ENCODE data around the gene GRM7. TPM values are rescaled to one million over a fixed set of nuclear protein-coding genes. Genes with fewer than 3 reads are reported as not detected.
A peak's percentile ranks its signal among the peaks of the same experiment; 100 is the strongest.

The GRM7 gene
- total RNA-seq, 4 donors from 2014 or later = 0.09 TPM; not detected in 3

DNA sequence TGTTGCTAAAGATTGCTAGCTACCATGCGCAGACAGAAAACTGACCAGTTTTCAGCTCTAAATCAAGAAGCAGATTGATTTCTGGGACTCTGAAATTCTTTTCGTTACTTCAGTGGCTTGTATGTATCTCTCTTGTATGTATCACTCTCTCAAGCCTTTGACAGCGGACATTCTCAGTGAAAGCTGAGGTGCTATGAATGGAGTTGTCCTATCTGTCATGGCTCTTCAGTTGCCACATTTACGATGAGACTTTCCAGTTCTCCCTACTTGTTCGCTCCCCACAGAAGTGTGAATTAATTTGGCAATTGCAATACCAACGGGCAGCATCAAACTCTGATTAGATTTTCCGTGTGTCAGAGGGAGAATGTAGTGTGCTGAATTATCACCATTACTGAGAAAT, 432.4 kb downstream of the GRM7 start:
- no peak overlapping the region for H3K27ac ChIP-seq
- no peaks in the 10 kb centered on the region for H3K36me3 ChIP-seq
- no peak overlapping the region for H3K4me3 ChIP-seq
- no peak for DNase-seq
- intact Hi-C loops (cut with DNase I) = no loop called here
- TF ChIP-seq, protein P1, sequence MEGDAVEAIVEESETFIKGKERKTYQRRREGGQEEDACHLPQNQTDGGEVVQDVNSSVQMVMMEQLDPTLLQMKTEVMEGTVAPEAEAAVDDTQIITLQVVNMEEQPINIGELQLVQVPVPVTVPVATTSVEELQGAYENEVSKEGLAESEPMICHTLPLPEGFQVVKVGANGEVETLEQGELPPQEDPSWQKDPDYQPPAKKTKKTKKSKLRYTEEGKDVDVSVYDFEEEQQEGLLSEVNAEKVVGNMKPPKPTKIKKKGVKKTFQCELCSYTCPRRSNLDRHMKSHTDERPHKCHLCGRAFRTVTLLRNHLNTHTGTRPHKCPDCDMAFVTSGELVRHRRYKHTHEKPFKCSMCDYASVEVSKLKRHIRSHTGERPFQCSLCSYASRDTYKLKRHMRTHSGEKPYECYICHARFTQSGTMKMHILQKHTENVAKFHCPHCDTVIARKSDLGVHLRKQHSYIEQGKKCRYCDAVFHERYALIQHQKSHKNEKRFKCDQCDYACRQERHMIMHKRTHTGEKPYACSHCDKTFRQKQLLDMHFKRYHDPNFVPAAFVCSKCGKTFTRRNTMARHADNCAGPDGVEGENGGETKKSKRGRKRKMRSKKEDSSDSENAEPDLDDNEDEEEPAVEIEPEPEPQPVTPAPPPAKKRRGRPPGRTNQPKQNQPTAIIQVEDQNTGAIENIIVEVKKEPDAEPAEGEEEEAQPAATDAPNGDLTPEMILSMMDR (IDR thresholded peaks at IDR 0.05) = no peak
- no peak for TF ChIP-seq POLR2A (IDR thresholded peaks at IDR 0.05)
- WGBS, 2 donors = 83 to 90% methylated on average over 7 of the region's 7 CpGs
- H3K4me1 ChIP-seq = no peaks in the 10 kb centered on the region
- no peaks in the 10 kb centered on the region for H3K9me3 ChIP-seq
- no peaks in the 10 kb centered on the region for H3K27me3 ChIP-seq

DNA sequence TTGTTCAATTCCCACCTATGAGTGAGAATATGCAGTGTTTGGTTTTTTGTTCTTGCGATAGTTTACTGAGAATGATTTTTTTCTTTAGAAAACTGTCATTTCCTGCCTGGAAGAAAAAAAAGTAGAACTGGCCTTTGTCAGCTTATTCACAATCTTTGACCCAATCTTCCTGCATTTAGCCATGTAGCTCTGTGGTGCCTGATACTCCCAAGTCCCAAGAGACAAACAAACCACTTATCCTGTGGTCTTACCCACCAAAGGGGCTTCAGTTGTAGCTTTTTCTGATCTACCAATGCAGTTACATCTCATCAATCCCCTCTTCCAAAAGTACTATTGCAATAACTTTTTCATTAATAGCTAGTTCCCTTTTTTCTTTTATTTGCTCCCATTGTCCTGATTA, 444.6 kb downstream of the GRM7 start:
- 40% methylated on average over 1 of the region's 1 CpG; no CpG with 5 or more reads in 1 of the 2 donors for WGBS, 2 donors

DNA sequence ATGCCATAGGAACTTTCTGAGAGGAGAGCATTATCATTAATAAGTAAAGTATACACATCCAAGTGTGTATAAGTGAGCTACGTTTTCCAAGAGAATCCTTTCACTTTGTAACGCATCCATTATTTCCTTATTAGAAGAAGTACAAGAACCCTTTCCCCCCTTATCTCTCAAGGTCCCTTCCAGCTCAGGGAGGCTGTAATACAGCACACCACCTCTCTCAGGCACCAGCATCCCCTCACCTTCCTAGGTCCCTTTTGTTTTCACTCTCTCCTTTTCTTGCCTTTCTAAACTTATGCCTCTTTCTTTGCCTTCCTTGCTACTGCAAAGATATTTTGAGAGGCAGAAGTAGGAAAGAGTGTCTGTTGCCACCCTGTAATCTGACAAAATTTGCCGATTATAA, 446.0 kb downstream of the GRM7 start:
- 56 to 66% methylated on average over 3 of the region's 3 CpGs for WGBS, 2 donors
- H3K9me3 ChIP-seq = no peaks in the 10 kb centered on the region
- H3K4me3 ChIP-seq = no peak overlapping the region
- H3K27me3 ChIP-seq = no peaks in the 10 kb centered on the region
- peaks cover 0 to 6% (median 0%) of the 10 kb centered on the region in 3 donors for H3K4me1 ChIP-seq
- no peaks in the 10 kb centered on the region for H3K36me3 ChIP-seq
- TF ChIP-seq, protein P1 (IDR thresholded peaks at IDR 0.05) = no peak
- no peak for TF ChIP-seq POLR2A (IDR thresholded peaks at IDR 0.05)
- intact Hi-C loops (cut with DNase I) = no loop called here
- H3K27ac ChIP-seq = no peak overlapping the region
- DNase-seq = no peak

More for the DNA sequence above, 444.6 kb downstream of the GRM7 start:
- H3K27me3 ChIP-seq = no peaks in the 10 kb centered on the region
- H3K36me3 ChIP-seq = no peaks in the 10 kb centered on the region
- TF ChIP-seq POLR2A (IDR thresholded peaks at IDR 0.05) = no peak
- TF ChIP-seq, protein P1 (IDR thresholded peaks at IDR 0.05) = no peak
- no peak overlapping the region for H3K27ac ChIP-seq
- DNase-seq = no peak
- H3K4me3 ChIP-seq = no peak overlapping the region
- intact Hi-C loops (cut with DNase I) = no loop called here
- peaks cover 0 to 6% (median 0%) of the 10 kb centered on the region in 3 donors for H3K4me1 ChIP-seq
- no peaks in the 10 kb centered on the region for H3K9me3 ChIP-seq

DNA sequence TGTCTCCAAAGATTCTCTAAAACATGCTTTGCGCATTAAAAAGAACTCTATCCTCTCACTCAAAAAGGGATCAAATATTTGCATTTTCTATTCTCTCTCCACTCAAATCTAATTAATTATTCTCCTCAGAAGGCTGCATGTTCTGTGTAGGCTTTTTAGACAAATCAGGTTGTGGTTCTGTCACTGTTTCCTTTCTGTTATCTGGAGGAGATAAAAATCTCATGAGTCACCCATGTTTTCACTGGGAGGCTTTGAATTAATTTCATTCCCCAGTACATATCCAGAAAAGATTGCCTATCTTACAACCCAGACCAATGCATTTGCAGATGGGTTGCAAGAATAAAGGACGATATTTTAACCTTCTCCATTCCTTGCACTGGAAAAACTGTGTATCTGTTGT, 446.5 kb downstream of the GRM7 start:
- H3K4me1 ChIP-seq = peaks cover 0 to 6% (median 0%) of the 10 kb centered on the region in 3 donors
- H3K9me3 ChIP-seq = no peaks in the 10 kb centered on the region
- no peaks in the 10 kb centered on the region for H3K36me3 ChIP-seq
- TF ChIP-seq POLR2A (IDR thresholded peaks at IDR 0.05) = no peak
- TF ChIP-seq, protein P1 (IDR thresholded peaks at IDR 0.05) = no peak
- no peak for DNase-seq
- no peaks in the 10 kb centered on the region for H3K27me3 ChIP-seq
- WGBS, 2 donors = 65 to 70% methylated on average over 2 of the region's 2 CpGs
- no peak overlapping the region for H3K27ac ChIP-seq
- intact Hi-C loops (cut with DNase I) = no loop called here
- H3K4me3 ChIP-seq = no peak overlapping the region

DNA sequence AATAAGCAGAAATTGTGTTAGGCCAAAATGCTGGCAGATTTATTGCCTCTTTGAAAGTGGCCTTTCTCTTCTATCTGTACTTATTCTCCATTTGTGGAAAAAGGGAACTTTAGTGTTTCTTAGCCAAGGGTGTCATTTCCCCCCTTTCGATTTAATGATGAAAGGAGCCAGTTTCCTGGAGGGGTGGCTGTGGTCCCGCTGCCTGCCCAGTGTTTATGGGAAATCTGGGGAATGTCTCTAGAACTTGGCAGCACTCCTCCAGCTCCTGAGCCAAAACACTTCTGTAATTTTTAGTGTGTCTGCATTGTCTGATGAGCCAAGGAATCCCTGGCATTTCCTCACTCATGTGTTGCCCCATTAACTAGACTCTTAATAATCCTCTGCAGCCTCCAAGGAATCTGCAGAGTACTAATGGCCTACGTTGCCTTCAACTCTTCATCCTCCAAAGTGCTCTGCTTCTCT, 448.8 kb downstream of the GRM7 start:
- TF ChIP-seq, protein P1 (IDR thresholded peaks at IDR 0.05) = no peak
- TF ChIP-seq POLR2A (IDR thresholded peaks at IDR 0.05) = no peak
- no peaks in the 10 kb centered on the region for H3K27me3 ChIP-seq
- WGBS, 2 donors = 8% methylated on average over 2 to 3 of the region's 3 CpGs
- H3K27ac ChIP-seq = peak overlapping the region in 1 of 4 donors; percentile 17
- no peak for DNase-seq
- intact Hi-C loops (cut with DNase I) = no loop called here
- no peak overlapping the region for H3K4me3 ChIP-seq
- peaks cover 0 to 6% (median 0%) of the 10 kb centered on the region in 3 donors for H3K4me1 ChIP-seq
- no peaks in the 10 kb centered on the region for H3K36me3 ChIP-seq
- no peaks in the 10 kb centered on the region for H3K9me3 ChIP-seq
